Caco-2 (cell line): Measurements from ENCODE around the gene TBC1D24. TPM values are rescaled to one million over a fixed set of nuclear protein-coding genes. Genes with fewer than 3 reads are reported as not detected.

Source experiments
- BruUV-seq: library from RNA; stranded (reverse); fragments of 400-500 nt; replicated peaks from 2 replicates; lab custom pipeline; 2021; lab: Mats Ljungman, UMichigan
- CTCF ChIA-PET: fragments of 300-600 bp; sonication (Branson Sonifier 250); formaldehyde crosslinking; loops from one replicate; lab custom pipeline; 2022; ENCODE audit warnings: antibody characterized with exemption; lab: Charles Lee
- POLR2A ChIA-PET: fragments of 300-600 bp; sonication (Branson Sonifier 250); formaldehyde crosslinking; loops from one replicate; lab custom pipeline; 2022; ENCODE audit warnings: antibody characterized with exemption; lab: Charles Lee
- DNase-seq, 2 experiments: peaks; one replicate each; pipeline versions ENCODE4 v3.0.0 to v3.0.0-alpha.2; 2020 to 2022
- H3K27me3 ChIP-seq: replicated peaks from 2 replicates; pipeline ENCODE4 v1.6.0; 2011; ENCODE audit warnings: low read length; ENCODE audit not compliant: control insufficient read depth, insufficient read depth
- H3K36me3 ChIP-seq: 2 replicates; pipeline ENCODE4 v1.5.1; 2011; ENCODE audit warnings: low read length; ENCODE audit not compliant: control insufficient read depth, insufficient read depth
- H3K4me1 ChIP-seq: fragments of 250-450 bp; sonication (Bioruptor Pico); 2 replicates; pipeline ENCODE4 v1.5.1; 2020; ENCODE audit warnings: mild to moderate bottlenecking
- H3K4me3 ChIP-seq: 2 replicates; pipeline ENCODE4 v1.5.1; 2011; ENCODE audit warnings: low read depth, mild to moderate bottlenecking, control low read depth, low read length
- H3K9me3 ChIP-seq: fragments of 250-450 bp; sonication (Bioruptor Pico); 2 replicates; pipeline ENCODE4 v1.5.1; 2020; ENCODE audit warnings: mild to moderate bottlenecking, moderate library complexity
- H3K27ac Mint-ChIP-seq: one replicate; pipeline ENCODE4 v1.8.0; 2022; ENCODE audit warnings: mixed read lengths; ENCODE audit not compliant: unreplicated experiment
- H3K27me3 Mint-ChIP-seq: one replicate; pipeline ENCODE4 v1.8.0; 2022; ENCODE audit warnings: mixed read lengths; ENCODE audit not compliant: insufficient read depth, unreplicated experiment
- H3K36me3 Mint-ChIP-seq: one replicate; pipeline ENCODE4 v1.8.0; 2022; ENCODE audit warnings: mild to moderate bottlenecking, mixed read lengths; ENCODE audit not compliant: insufficient read depth, unreplicated experiment
- H3K4me1 Mint-ChIP-seq: one replicate; pipeline ENCODE4 v1.8.0; 2022; ENCODE audit warnings: low read depth, mixed read lengths; ENCODE audit not compliant: unreplicated experiment
- H3K4me3 Mint-ChIP-seq: one replicate; pipeline ENCODE4 v1.8.0; 2022; ENCODE audit warnings: mild to moderate bottlenecking, moderate library complexity, mixed read lengths; ENCODE audit not compliant: unreplicated experiment
- H3K9me3 Mint-ChIP-seq: one replicate; pipeline ENCODE4 v1.8.0; 2022; ENCODE audit warnings: mixed read lengths; ENCODE audit not compliant: unreplicated experiment
- intact Hi-C: fragments of 100-400 bp; cut with micrococcal nuclease; formaldehyde crosslinking; loops from one replicate; pipeline ENCODE4 v1.10.0; 2022; ENCODE audit not compliant: unreplicated experiment
- total RNA-seq: library from RNA; stranded (reverse); gene quantifications from 2 replicates; pipeline ENCODE4 v1.2.3, GENCODE V29; 2022
- TF ChIP-seq, protein P1 (sequence below), 2 experiments: fragments of 200-600 bp in 1 of 2; IDR thresholded peaks; 1 replicate in 1 of 2; 2 replicates in 1 of 2; pipeline versions ENCODE4 v1.5.1 to v1.8.0; 2011 to 2022; ENCODE audit warnings: antibody characterized with exemption in 1 of 2, control low read depth in 1 of 2, inconsistent platforms in 1 of 2, low read depth in 1 of 2, low read length in 1 of 2, mild to moderate bottlenecking in 1 of 2, moderate library complexity in 1 of 2; ENCODE audit not compliant: insufficient read depth in 1 of 2, severe bottlenecking in 1 of 2, unreplicated experiment in 1 of 2

The TBC1D24 gene
- total RNA-seq, 1 experiment from 2014 or later: 20.8 TPM

DNA sequence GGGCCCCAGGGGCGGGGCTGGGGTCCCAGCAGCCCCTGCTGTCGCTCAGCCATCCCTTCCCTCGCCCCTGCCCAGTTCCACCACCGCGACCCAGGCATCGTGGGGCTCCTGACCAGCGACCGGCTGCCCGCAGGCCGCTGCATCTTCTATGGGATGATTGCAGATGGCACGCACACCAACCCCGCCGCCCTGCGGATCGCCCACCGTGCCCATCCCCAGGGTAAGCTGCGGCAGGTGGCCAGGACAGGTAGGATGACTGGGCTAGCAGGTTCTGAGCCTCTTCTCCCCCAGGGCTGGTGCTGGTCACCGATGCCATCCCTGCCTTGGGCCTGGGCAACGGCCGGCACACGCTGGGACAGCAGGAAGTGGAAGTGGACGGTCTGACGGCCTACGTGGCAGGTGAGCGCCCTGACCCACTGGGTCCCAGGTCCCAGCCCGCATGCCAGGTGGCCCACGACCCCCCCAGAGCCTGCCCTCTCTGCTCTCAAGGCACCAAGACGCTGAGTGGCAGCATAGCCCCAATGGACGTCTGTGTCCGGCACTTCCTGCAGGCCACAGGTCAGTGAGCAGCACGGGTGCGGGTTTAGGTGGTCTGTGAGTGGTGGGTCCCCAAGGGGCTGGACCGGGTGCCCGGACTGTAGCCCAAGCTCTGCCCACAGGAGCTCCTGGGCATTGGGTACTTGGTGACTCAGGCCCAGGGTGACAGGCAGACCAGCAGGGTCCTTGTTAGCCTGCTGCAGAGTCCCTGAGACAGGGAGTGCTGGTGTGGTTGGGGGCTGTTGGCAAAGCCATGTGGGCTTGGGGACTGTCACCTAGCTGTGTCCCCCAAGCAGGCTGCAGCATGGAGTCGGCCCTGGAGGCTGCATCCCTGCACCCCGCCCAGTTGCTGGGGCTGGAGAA, 53.5 kb downstream of the TBC1D24 start:
- peaks cover 15% of the 10 kb centered on the region for H3K4me1 Mint-ChIP-seq
- TF ChIP-seq, protein P1, sequence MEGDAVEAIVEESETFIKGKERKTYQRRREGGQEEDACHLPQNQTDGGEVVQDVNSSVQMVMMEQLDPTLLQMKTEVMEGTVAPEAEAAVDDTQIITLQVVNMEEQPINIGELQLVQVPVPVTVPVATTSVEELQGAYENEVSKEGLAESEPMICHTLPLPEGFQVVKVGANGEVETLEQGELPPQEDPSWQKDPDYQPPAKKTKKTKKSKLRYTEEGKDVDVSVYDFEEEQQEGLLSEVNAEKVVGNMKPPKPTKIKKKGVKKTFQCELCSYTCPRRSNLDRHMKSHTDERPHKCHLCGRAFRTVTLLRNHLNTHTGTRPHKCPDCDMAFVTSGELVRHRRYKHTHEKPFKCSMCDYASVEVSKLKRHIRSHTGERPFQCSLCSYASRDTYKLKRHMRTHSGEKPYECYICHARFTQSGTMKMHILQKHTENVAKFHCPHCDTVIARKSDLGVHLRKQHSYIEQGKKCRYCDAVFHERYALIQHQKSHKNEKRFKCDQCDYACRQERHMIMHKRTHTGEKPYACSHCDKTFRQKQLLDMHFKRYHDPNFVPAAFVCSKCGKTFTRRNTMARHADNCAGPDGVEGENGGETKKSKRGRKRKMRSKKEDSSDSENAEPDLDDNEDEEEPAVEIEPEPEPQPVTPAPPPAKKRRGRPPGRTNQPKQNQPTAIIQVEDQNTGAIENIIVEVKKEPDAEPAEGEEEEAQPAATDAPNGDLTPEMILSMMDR (IDR thresholded peaks at IDR 0.05; ENCODE audit: insufficient read depth in 1 of 2, low read depth in 1 of 2, low read length in 1 of 2, severe bottlenecking in 1 of 2, unreplicated experiment in 1 of 2): no peak
- H3K27me3 Mint-ChIP-seq: no peaks in the 10 kb centered on the region
- no TSS peak for BruUV-seq
- Histone ChIP-seq H3K36me3 (peaks cover 5% of the 10 kb centered on the region), H3K9me3 (no peaks in the 10 kb centered on the region), H3K4me1 (peaks cover 21% of the 10 kb centered on the region), H3K4me3 (no peak overlapping the region), H3K27me3 (no peaks in the 10 kb centered on the region)
- POLR2A ChIA-PET: no interaction called here
- H3K4me3 Mint-ChIP-seq: no peak overlapping the region
- CTCF ChIA-PET: interaction anchor here (0.6 kb wide), 1 partner anchor 83 kb away, joined by 4 read pairs; no protein-coding TSS in a partner anchor
- no peak for DNase-seq
- no peaks in the 10 kb centered on the region for H3K9me3 Mint-ChIP-seq
- H3K27ac Mint-ChIP-seq: no peak overlapping the region
- H3K36me3 Mint-ChIP-seq: peaks cover 47% of the 10 kb centered on the region
- intact Hi-C loops: no loop called here

GRCh38 chr16:2529061-2529931, 54.4 kb downstream of the TBC1D24 start:
- Histone ChIP-seq H3K9me3 (no peaks in the 10 kb centered on the region), H3K27me3 (no peaks in the 10 kb centered on the region), H3K4me3 (no peak overlapping the region), H3K4me1 (peaks cover 12% of the 10 kb centered on the region), H3K36me3 (peaks cover 4% of the 10 kb centered on the region)
- H3K36me3 Mint-ChIP-seq: peaks cover 38% of the 10 kb centered on the region
- peaks cover 7% of the 10 kb centered on the region for H3K4me1 Mint-ChIP-seq
- intact Hi-C loops: no loop called here
- TF ChIP-seq, protein P1 (IDR thresholded peaks at IDR 0.05; ENCODE audit: insufficient read depth in 1 of 2, low read depth in 1 of 2, low read length in 1 of 2, severe bottlenecking in 1 of 2, unreplicated experiment in 1 of 2): no peak
- BruUV-seq: no TSS peak
- ChIA-PET POLR2A (no interaction called here), CTCF (no interaction called here)
- no peak overlapping the region for H3K4me3 Mint-ChIP-seq
- H3K9me3 Mint-ChIP-seq: no peaks in the 10 kb centered on the region
- no peak for DNase-seq
- H3K27me3 Mint-ChIP-seq: no peaks in the 10 kb centered on the region
- no peak overlapping the region for H3K27ac Mint-ChIP-seq

- Histone ChIP-seq H3K4me1 (peaks cover 5% of the 10 kb centered on the region), H3K4me3 (no peak overlapping the region), H3K36me3 (peaks cover 4% of the 10 kb centered on the region), H3K9me3 (no peaks in the 10 kb centered on the region), H3K27me3 (no peaks in the 10 kb centered on the region)
- no peaks in the 10 kb centered on the region for H3K4me1 Mint-ChIP-seq
- intact Hi-C loops: no loop called here
- DNase-seq: no peak
- no peaks in the 10 kb centered on the region for H3K9me3 Mint-ChIP-seq
- no peak overlapping the region for H3K4me3 Mint-ChIP-seq
- no TSS peak for BruUV-seq
- TF ChIP-seq, protein P1 (IDR thresholded peaks at IDR 0.05; ENCODE audit: insufficient read depth in 1 of 2, low read depth in 1 of 2, low read length in 1 of 2, severe bottlenecking in 1 of 2, unreplicated experiment in 1 of 2): no peak
- peaks cover 30% of the 10 kb centered on the region for H3K36me3 Mint-ChIP-seq
- no peaks in the 10 kb centered on the region for H3K27me3 Mint-ChIP-seq
- H3K27ac Mint-ChIP-seq: no peak overlapping the region
- ChIA-PET POLR2A (no interaction called here), CTCF (no interaction called here)
Observed at GRCh38 chr16:2529961-2530628, 55.2 kb downstream of the TBC1D24 start.
